Stimulated activated CD4-positive, alpha-beta T cell treated with anti-CD3 and anti-CD28 coated beads, Interleukin-1b, Interleukin-23, amount 100 ng/mL, for 1 hour (primary cell): ENCODE results near the gene ESYT1.

Experiments
- DNase-seq, 2 donors: peaks; one replicate each; pipeline ENCODE4 v3.0.0-alpha.2; 2020; ENCODE audit warnings: low read depth in 2 of 2

Gene ESYT1

GRCh38 chr12:56127888-56128669 is at the start of gene ESYT1:
ESYT1 (plus strand) TSS chr12:56128267; CDS start chr12:56128320, 53 bp downstream.
- DNase-seq, result peak; percentile 77 to 97

GRCh38 chr12:56078427-56078826 is 49.6 kb upstream of the ESYT1 start:
- DNase-seq, result no peak

- peak in 1 of 2 donors; percentile 18 for DNase-seq
These were observed 48.9 kb upstream of the ESYT1 start for GRCh38 chr12:56078931-56079722.

GRCh38 chr12:56079723-56080555 is 48.1 kb upstream of the ESYT1 start, which contains the start of gene ERBB3:
ERBB3 (plus strand) TSS chr12:56080165; CDS start chr12:56080301, 136 bp downstream.
- peak in 1 of 2 donors; percentile 42 for DNase-seq

GRCh38 chr12:56080556-56081138 is 47.4 kb upstream of the ESYT1 start:
- DNase-seq, result no peak

- no peak for DNase-seq
These were observed 46.4 kb upstream of the ESYT1 start for GRCh38 chr12:56081393-56082347.

GRCh38 chr12:56082382-56082781 is 45.7 kb upstream of the ESYT1 start:
- no peak for DNase-seq

- DNase-seq, result no peak
These were observed 45.1 kb upstream of the ESYT1 start for GRCh38 chr12:56082967-56083366.

GRCh38 chr12:56084958-56085543 is 43.0 kb upstream of the ESYT1 start:
- no peak for DNase-seq

GRCh38 chr12:56086096-56086495 is 42.0 kb upstream of the ESYT1 start:
- DNase-seq, result no peak

GRCh38 chr12:56086608-56087007 is 41.5 kb upstream of the ESYT1 start:
- no peak for DNase-seq

GRCh38 chr12:56087220-56087619 is 40.8 kb upstream of the ESYT1 start:
- no peak for DNase-seq

- no peak for DNase-seq
These were observed 30.3 kb upstream of the ESYT1 start for GRCh38 chr12:56097738-56098137.

- no peak for DNase-seq
These were observed 29.5 kb upstream of the ESYT1 start for GRCh38 chr12:56098592-56098991.

GRCh38 chr12:56099787-56100186 is 28.3 kb upstream of the ESYT1 start:
- no peak for DNase-seq

- no peak for DNase-seq
These were observed 27.0 kb upstream of the ESYT1 start for GRCh38 chr12:56101045-56101444.

GRCh38 chr12:56102683-56103065 is 25.4 kb upstream of the ESYT1 start:
- DNase-seq, result no peak

- no peak for DNase-seq
These were observed 24.9 kb upstream of the ESYT1 start for GRCh38 chr12:56103066-56103711.

- DNase-seq, result no peak
These were observed 24.3 kb upstream of the ESYT1 start for GRCh38 chr12:56103823-56104108.
